ENCODE data around the gene GRPEL1.

The GRPEL1 gene

DNA sequence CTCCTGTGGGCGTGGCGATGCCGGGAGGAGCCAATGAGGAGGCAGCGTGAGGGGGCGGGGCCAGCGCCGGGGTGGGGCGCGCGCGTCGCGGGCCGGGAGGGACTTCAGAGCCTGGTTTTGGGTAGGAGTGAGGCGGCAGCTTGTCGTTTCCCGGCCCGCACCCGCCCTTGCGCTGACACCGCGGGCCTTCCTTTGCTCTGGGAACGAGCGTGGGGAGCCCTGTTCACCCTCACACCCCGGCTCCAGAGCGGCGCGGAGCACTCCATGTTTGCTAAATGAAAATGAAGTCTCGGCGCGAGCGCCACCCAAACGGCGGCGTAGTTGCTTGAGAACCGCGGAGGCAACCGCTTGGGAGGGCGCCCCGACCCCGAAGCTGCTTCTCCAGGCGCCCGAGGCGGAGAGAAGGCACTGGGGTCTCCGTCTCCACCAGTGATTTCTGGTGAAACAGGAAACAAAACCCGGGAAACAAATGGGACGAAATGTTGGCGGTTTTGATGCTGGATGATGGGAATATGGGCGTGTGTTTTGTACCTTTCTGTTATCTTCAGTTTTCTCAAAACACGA is 497 bp upstream of the GRPEL1 start:
- Histone ChIP-seq H2BK15ac (replicated peaks; ENCODE audit: low read depth) (no peak overlapping the region), H3K27ac (ENCODE audit: low read depth, low read length) (no peak overlapping the region), H2BK120ac (ENCODE audit: low read depth, low read length) (no peak overlapping the region)

DNA sequence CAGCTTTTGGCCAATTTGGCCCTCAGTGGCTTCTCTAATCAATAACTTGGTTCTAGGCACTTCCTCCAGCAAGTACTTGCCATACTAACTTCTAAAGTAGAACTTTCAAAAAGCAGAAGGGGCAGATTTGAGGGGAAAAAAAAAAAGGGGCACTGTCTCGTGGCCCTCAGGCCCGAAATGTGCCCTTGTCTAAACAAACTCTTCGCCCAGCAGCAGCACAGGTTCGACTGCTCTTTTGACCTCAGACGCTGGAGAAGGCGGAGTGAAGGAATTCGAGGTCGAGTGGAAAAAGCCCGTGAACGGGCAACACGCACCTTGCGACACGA is 775 bp downstream of the GRPEL1 start:
- Histone ChIP-seq H3K18ac (ENCODE audit: low read length) (no peak overlapping the region), H3K9ac (ENCODE audit: low read length) (peak overlapping the region; percentile 94), H3K23ac (ENCODE audit: low read length) (peak overlapping the region; percentile 66), H3K4me3 (ENCODE audit: low read length) (peak overlapping the region; percentile 88), H3K27ac (ENCODE audit: low read depth, low read length) (no peak overlapping the region), H2AK5ac (ENCODE audit: low read length) (no peak overlapping the region), H4K8ac (ENCODE audit: low read depth, low read length) (no peak overlapping the region), H2BK15ac (replicated peaks; ENCODE audit: low read depth) (no peak overlapping the region), H4K5ac (ENCODE audit: low read length) (no peak overlapping the region), H3K56ac (ENCODE audit: low read length) (peak overlapping the region; percentile 95), H3K4ac (ENCODE audit: low read depth, low read length) (no peak overlapping the region), H3K79me1 (ENCODE audit: low read length) (peaks cover 13% of the 10 kb centered on the region), H2BK5ac (ENCODE audit: low read length) (no peak overlapping the region), H3K4me2 (ENCODE audit: low read length) (peak overlapping the region; percentile 97), H3K27me3 (ENCODE audit: insufficient read depth, low read length, poor library complexity) (no peaks in the 10 kb centered on the region), H3K36me3 (ENCODE audit: control insufficient read depth, insufficient read depth, low read length) (peaks cover 5% of the 10 kb centered on the region), H2BK120ac (ENCODE audit: low read depth, low read length) (no peak overlapping the region), H3K79me2 (ENCODE audit: control insufficient read depth, insufficient read depth, low read length) (peaks cover 18% of the 10 kb centered on the region), H3K4me1 (ENCODE audit: control insufficient read depth, low read depth, low read length) (peaks cover 4% of the 10 kb centered on the region)
- no peak for DNase-seq
- WGBS (ENCODE audit: extremely low coverage, insufficient coverage, low lambda C conversion rate) = no CpG with 5 or more reads among the region's 13 CpGs

More for the DNA sequence above, 497 bp upstream of the GRPEL1 start:
- Histone ChIP-seq H3K27me3 (ENCODE audit: insufficient read depth, low read length, poor library complexity) (no peaks in the 10 kb centered on the region), H2AK5ac (ENCODE audit: low read length) (no peak overlapping the region), H2BK5ac (ENCODE audit: low read length) (no peak overlapping the region), H3K4ac (ENCODE audit: low read depth, low read length) (no peak overlapping the region), H3K36me3 (ENCODE audit: control insufficient read depth, insufficient read depth, low read length) (peaks cover 3% of the 10 kb centered on the region), H4K8ac (ENCODE audit: low read depth, low read length) (no peak overlapping the region), H3K56ac (ENCODE audit: low read length) (peak overlapping the region; percentile 89), H3K9ac (ENCODE audit: low read length) (peak overlapping the region; percentile 80), H4K5ac (ENCODE audit: low read length) (no peak overlapping the region), H3K4me1 (ENCODE audit: control insufficient read depth, low read depth, low read length) (peaks cover 4% of the 10 kb centered on the region), H3K4me2 (ENCODE audit: low read length) (peak overlapping the region; percentile 80), H3K4me3 (ENCODE audit: low read length) (peak overlapping the region; percentile 54), H3K18ac (ENCODE audit: low read length) (peak overlapping the region; percentile 51), H3K79me1 (ENCODE audit: low read length) (peaks cover 13% of the 10 kb centered on the region), H3K23ac (ENCODE audit: low read length) (no peak overlapping the region), H3K79me2 (ENCODE audit: control insufficient read depth, insufficient read depth, low read length) (peaks cover 18% of the 10 kb centered on the region)
- WGBS (ENCODE audit: extremely low coverage, insufficient coverage, low lambda C conversion rate) = no CpG with 5 or more reads among the region's 50 CpGs
- no peak for DNase-seq

DNA sequence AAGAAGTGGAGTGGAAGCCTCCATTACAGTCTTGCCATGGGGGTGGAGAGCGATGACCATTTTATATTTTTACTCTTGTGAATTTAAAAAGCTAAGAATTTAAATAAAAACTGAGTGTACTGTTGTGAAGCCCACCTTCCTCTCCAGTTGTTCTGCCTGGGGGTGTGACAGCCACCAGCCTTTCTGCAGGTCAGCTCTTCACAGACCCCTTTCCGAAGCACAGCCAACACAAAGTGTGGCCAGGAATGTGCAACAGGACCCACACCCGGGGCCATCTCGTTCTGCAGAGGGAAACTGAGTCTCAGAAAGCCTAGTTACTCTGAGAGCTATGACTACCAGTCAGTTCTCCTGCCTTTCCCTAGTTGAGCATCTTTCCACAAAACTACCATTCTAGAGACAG is 1.4 kb downstream of the GRPEL1 start:
- DNase-seq = no peak
- H3K27me3 ChIP-seq (ENCODE audit: insufficient read depth, low read length, poor library complexity) = no peaks in the 10 kb centered on the region
- H3K79me1 ChIP-seq (ENCODE audit: low read length) = peaks cover 13% of the 10 kb centered on the region
- H2BK5ac ChIP-seq (ENCODE audit: low read length) = no peak overlapping the region
- H3K23ac ChIP-seq (ENCODE audit: low read length) = peak overlapping the region; percentile 90
- peak overlapping the region; percentile 94 for H3K9ac ChIP-seq (ENCODE audit: low read length)
- no CpG with 5 or more reads among the region's 4 CpGs for WGBS (ENCODE audit: extremely low coverage, insufficient coverage, low lambda C conversion rate)
- H3K79me2 ChIP-seq (ENCODE audit: control insufficient read depth, insufficient read depth, low read length) = peaks cover 18% of the 10 kb centered on the region
- H2BK15ac ChIP-seq (replicated peaks; ENCODE audit: low read depth) = no peak overlapping the region
- H3K4me1 ChIP-seq (ENCODE audit: control insufficient read depth, low read depth, low read length) = peaks cover 4% of the 10 kb centered on the region
- no peak overlapping the region for H3K27ac ChIP-seq (ENCODE audit: low read depth, low read length)
- H3K56ac ChIP-seq (ENCODE audit: low read length) = no peak overlapping the region
- H2AK5ac ChIP-seq (ENCODE audit: low read length) = no peak overlapping the region
- no peak overlapping the region for H3K4ac ChIP-seq (ENCODE audit: low read depth, low read length)
- H3K4me3 ChIP-seq (ENCODE audit: low read length) = no peak overlapping the region
- peaks cover 10% of the 10 kb centered on the region for H3K36me3 ChIP-seq (ENCODE audit: control insufficient read depth, insufficient read depth, low read length)
- peak overlapping the region; percentile 34 for H3K4me2 ChIP-seq (ENCODE audit: low read length)
- H4K5ac ChIP-seq (ENCODE audit: low read length) = no peak overlapping the region
- H4K8ac ChIP-seq (ENCODE audit: low read depth, low read length) = no peak overlapping the region
- no peak overlapping the region for H2BK120ac ChIP-seq (ENCODE audit: low read depth, low read length)
- no peak overlapping the region for H3K18ac ChIP-seq (ENCODE audit: low read length)

DNA sequence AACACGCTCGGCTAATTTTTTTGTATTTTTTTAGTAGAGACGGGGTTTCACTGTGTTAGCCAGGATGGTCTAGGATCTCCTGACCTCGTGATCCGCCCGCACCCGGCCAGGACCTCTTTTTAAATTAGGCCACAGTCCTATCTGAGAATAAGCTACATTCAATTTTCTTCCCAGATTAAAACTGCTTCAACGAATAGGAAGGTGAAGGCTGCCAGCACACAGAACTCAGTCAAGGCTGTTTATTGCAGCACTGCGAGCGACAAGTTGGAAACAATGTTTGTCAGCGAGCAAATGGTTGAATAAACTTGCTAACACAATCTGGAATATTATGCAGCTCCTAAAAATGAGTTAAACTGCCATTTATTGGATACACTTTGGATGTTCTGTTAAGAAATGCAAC is 1.9 kb downstream of the GRPEL1 start:
- Histone ChIP-seq H4K8ac (ENCODE audit: low read depth, low read length) (no peak overlapping the region), H3K56ac (ENCODE audit: low read length) (no peak overlapping the region), H2AK5ac (ENCODE audit: low read length) (no peak overlapping the region), H3K23ac (ENCODE audit: low read length) (no peak overlapping the region), H2BK5ac (ENCODE audit: low read length) (no peak overlapping the region), H3K4ac (ENCODE audit: low read depth, low read length) (no peak overlapping the region), H3K4me3 (ENCODE audit: low read length) (no peak overlapping the region), H3K79me1 (ENCODE audit: low read length) (peaks cover 13% of the 10 kb centered on the region), H3K18ac (ENCODE audit: low read length) (no peak overlapping the region), H3K4me1 (ENCODE audit: control insufficient read depth, low read depth, low read length) (peaks cover 4% of the 10 kb centered on the region), H3K4me2 (ENCODE audit: low read length) (no peak overlapping the region), H3K79me2 (ENCODE audit: control insufficient read depth, insufficient read depth, low read length) (peaks cover 18% of the 10 kb centered on the region), H3K9ac (ENCODE audit: low read length) (no peak overlapping the region), H2BK15ac (replicated peaks; ENCODE audit: low read depth) (no peak overlapping the region), H4K5ac (ENCODE audit: low read length) (no peak overlapping the region), H3K36me3 (ENCODE audit: control insufficient read depth, insufficient read depth, low read length) (peaks cover 12% of the 10 kb centered on the region), H2BK120ac (ENCODE audit: low read depth, low read length) (no peak overlapping the region), H3K27ac (ENCODE audit: low read depth, low read length) (no peak overlapping the region), H3K27me3 (ENCODE audit: insufficient read depth, low read length, poor library complexity) (no peaks in the 10 kb centered on the region)
- no CpG with 5 or more reads among the region's 11 CpGs for WGBS (ENCODE audit: extremely low coverage, insufficient coverage, low lambda C conversion rate)
- no peak for DNase-seq

DNA sequence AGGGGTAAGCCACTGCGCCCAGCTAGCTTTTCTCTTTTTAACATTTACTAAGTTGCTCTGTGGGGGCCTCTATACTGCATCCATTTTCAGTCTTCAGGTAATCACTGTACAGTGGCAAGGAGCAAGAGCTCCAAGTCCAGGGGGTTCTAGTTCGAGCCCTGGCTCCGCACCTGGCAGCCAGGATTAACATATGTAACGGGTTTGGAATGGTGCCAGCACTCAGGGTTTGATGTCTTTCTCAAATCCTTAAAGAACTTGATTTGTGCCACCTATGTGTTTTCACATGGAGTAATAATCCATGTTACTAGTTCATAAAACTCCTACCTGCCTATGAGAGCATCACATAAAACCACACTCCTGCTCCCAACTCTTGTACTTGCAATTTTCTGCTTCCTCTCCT is 4.5 kb downstream of the GRPEL1 start:
- Histone ChIP-seq H3K18ac (ENCODE audit: low read length) (no peak overlapping the region), H3K4me1 (ENCODE audit: control insufficient read depth, low read depth, low read length) (peaks cover 4% of the 10 kb centered on the region), H2BK120ac (ENCODE audit: low read depth, low read length) (no peak overlapping the region), H3K36me3 (ENCODE audit: control insufficient read depth, insufficient read depth, low read length) (peaks cover 13% of the 10 kb centered on the region), H3K4ac (ENCODE audit: low read depth, low read length) (no peak overlapping the region), H3K23ac (ENCODE audit: low read length) (no peak overlapping the region), H2BK5ac (ENCODE audit: low read length) (no peak overlapping the region), H4K8ac (ENCODE audit: low read depth, low read length) (no peak overlapping the region), H2AK5ac (ENCODE audit: low read length) (no peak overlapping the region), H3K27ac (ENCODE audit: low read depth, low read length) (no peak overlapping the region), H2BK15ac (replicated peaks; ENCODE audit: low read depth) (no peak overlapping the region), H4K5ac (ENCODE audit: low read length) (no peak overlapping the region), H3K4me2 (ENCODE audit: low read length) (no peak overlapping the region), H3K4me3 (ENCODE audit: low read length) (no peak overlapping the region), H3K27me3 (ENCODE audit: insufficient read depth, low read length, poor library complexity) (no peaks in the 10 kb centered on the region), H3K79me1 (ENCODE audit: low read length) (peaks cover 13% of the 10 kb centered on the region), H3K9ac (ENCODE audit: low read length) (no peak overlapping the region), H3K56ac (ENCODE audit: low read length) (no peak overlapping the region), H3K79me2 (ENCODE audit: control insufficient read depth, insufficient read depth, low read length) (peaks cover 18% of the 10 kb centered on the region)
- DNase-seq = no peak
- WGBS (ENCODE audit: extremely low coverage, insufficient coverage, low lambda C conversion rate) = no CpG with 5 or more reads among the region's 4 CpGs

DNA sequence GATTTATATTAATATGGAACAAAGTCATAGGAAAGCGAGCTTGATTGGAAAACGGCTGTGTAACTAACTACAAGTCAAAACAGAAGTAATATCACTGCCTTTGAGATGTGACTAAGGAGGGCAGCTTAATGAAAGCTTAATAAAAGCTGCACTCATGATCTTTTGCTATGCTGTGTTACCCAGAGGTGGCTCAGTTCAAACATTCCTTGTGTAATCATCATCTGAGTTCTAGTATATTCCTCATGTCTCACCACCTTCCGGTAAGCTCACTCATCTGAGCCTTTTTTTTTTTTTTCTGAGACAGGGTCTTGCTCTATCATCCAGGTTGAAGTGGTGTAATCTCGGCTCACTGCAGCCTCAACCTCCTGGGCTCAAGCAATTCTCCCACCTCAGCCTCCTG is 5.0 kb downstream of the GRPEL1 start:
- Histone ChIP-seq H3K27me3 (ENCODE audit: insufficient read depth, low read length, poor library complexity) (no peaks in the 10 kb centered on the region), H3K23ac (ENCODE audit: low read length) (no peak overlapping the region), H3K36me3 (ENCODE audit: control insufficient read depth, insufficient read depth, low read length) (peaks cover 13% of the 10 kb centered on the region), H3K9ac (ENCODE audit: low read length) (no peak overlapping the region), H2BK5ac (ENCODE audit: low read length) (no peak overlapping the region), H4K8ac (ENCODE audit: low read depth, low read length) (no peak overlapping the region), H3K27ac (ENCODE audit: low read depth, low read length) (no peak overlapping the region), H2BK120ac (ENCODE audit: low read depth, low read length) (no peak overlapping the region), H3K56ac (ENCODE audit: low read length) (no peak overlapping the region), H2BK15ac (replicated peaks; ENCODE audit: low read depth) (no peak overlapping the region), H3K79me2 (ENCODE audit: control insufficient read depth, insufficient read depth, low read length) (peaks cover 18% of the 10 kb centered on the region), H2AK5ac (ENCODE audit: low read length) (no peak overlapping the region), H3K4me3 (ENCODE audit: low read length) (no peak overlapping the region), H3K4ac (ENCODE audit: low read depth, low read length) (no peak overlapping the region), H4K5ac (ENCODE audit: low read length) (no peak overlapping the region), H3K18ac (ENCODE audit: low read length) (no peak overlapping the region), H3K4me1 (ENCODE audit: control insufficient read depth, low read depth, low read length) (peaks cover 4% of the 10 kb centered on the region), H3K4me2 (ENCODE audit: low read length) (no peak overlapping the region), H3K79me1 (ENCODE audit: low read length) (peaks cover 13% of the 10 kb centered on the region)
- no peak for DNase-seq
- WGBS (ENCODE audit: extremely low coverage, insufficient coverage, low lambda C conversion rate) = no CpG with 5 or more reads among the region's 4 CpGs
